ENCODE results near the gene CCDC81. TPM values are rescaled to one million over a fixed set of nuclear protein-coding genes. Genes with fewer than 3 reads are reported as not detected.

CCDC81 gene
- total and polyA plus RNA-seq, 2 of the 4 experiments (the other 2 are of a cell fraction) = 3.1 to 6.5 TPM

- H2BK5ac ChIP-seq (ENCODE audit: low read depth, low read length, poor library complexity, severe bottlenecking) = no peak overlapping the region
- no peak overlapping the region for H4K91ac ChIP-seq (ENCODE audit: insufficient read depth, low read depth, low read length)
- H3K27me3 ChIP-seq (ENCODE audit: control insufficient read depth, insufficient read depth, low read length) = no peaks in the 10 kb centered on the region
- H2BK20ac ChIP-seq (ENCODE audit: low read depth, low read length) = no peak overlapping the region
- ATAC-seq (ENCODE audit: low read depth) (no peak), DNase-seq (no peak)
- no peak overlapping the region for H2BK120ac ChIP-seq (ENCODE audit: low read depth, low read length)
- peak overlapping the region; percentile 59 for H2AK5ac ChIP-seq (ENCODE audit: low read depth, low read length)
- H2AK9ac ChIP-seq (replicated peaks; ENCODE audit: low read depth, low read length, poor library complexity) = no peak overlapping the region
- H3K4me1 ChIP-seq (ENCODE audit: control insufficient read depth, insufficient read depth, low read length) = peaks cover 20% of the 10 kb centered on the region
- TF ChIP-seq FOS (IDR thresholded peaks at IDR 0.05; ENCODE audit: low read depth, low read length) (no peak), RCOR1 (IDR thresholded peaks at IDR 0.05; ENCODE audit: insufficient replicate concordance, low read length) (no peak), MAZ (IDR thresholded peaks at IDR 0.05; ENCODE audit: borderline replicate concordance, low read depth, low read length) (no peak), MAFK (IDR thresholded peaks at IDR 0.05; ENCODE audit: low read depth, low read length) (no peak), ELK1 (IDR thresholded peaks at IDR 0.05; ENCODE audit: borderline replicate concordance, low read depth, low read length) (no peak), BHLHE40 (IDR thresholded peaks at IDR 0.05; ENCODE audit: low read depth, low read length) (no peak), CTCF (conservative IDR thresholded peaks at IDR 0.05; ENCODE audit: low read depth, low read length) (no peak), RFX5 (IDR thresholded peaks at IDR 0.05; ENCODE audit: low read depth, low read length) (no peak), USF2 (IDR thresholded peaks at IDR 0.05; ENCODE audit: low read depth, low read length) (no peak), POLR2A (IDR thresholded peaks at IDR 0.05; ENCODE audit: low read depth, low read length) (no peak), MXI1 (IDR thresholded peaks at IDR 0.05; ENCODE audit: borderline replicate concordance, low read depth, low read length) (no peak), CEBPB (IDR thresholded peaks at IDR 0.05; ENCODE audit: low read depth, low read length) (no peak), CHD1 (IDR thresholded peaks at IDR 0.05; ENCODE audit: low read depth, low read length) (no peak), RAD21 (IDR thresholded peaks at IDR 0.05; ENCODE audit: low read length) (no peak), SMC3 (IDR thresholded peaks at IDR 0.05; ENCODE audit: low read depth, low read length) (no peak), NFE2L2 (IDR thresholded peaks at IDR 0.05; ENCODE audit: low read depth, low read length) (no peak)
- intact Hi-C loops (cut with micrococcal nuclease) = loop anchor here (5.0 kb wide), 1 partner anchor 54 kb away; no protein-coding TSS in a partner anchor
- H3K23ac ChIP-seq (ENCODE audit: low read depth, low read length) = no peak overlapping the region
- H3K9ac ChIP-seq (ENCODE audit: low read depth, low read length) = no peak overlapping the region
- no CpG with 5 or more reads among the region's 7 CpGs for WGBS, 2 experiments (ENCODE audit: extremely low coverage in 2 of 2, insufficient read length in 1 of 2)
- no TSS peak for BruUV-seq (replicated peaks)
- H4K20me1 ChIP-seq (ENCODE audit: insufficient read depth, low read length) = no peaks in the 10 kb centered on the region
- H3K9me3 ChIP-seq (ENCODE audit: control insufficient read depth, insufficient read depth, low read length) = no peaks in the 10 kb centered on the region
- H4K8ac ChIP-seq (ENCODE audit: low read depth in 2 of 2, low read length in 2 of 2) = no peak overlapping the region
- ChIA-PET CTCF (no interaction called here), POLR2A (ENCODE audit: unreplicated experiment) (no interaction called here)
- no peak overlapping the region for H3K4ac ChIP-seq (ENCODE audit: low read depth, low read length)
- no peak overlapping the region for H2AFZ ChIP-seq (replicated peaks; ENCODE audit: low read length, poor library complexity)
- in situ Hi-C loops (cut with MboI; ENCODE audit: low sequenced_read_pairs) = no loop called here
- no peak overlapping the region for H2BK15ac ChIP-seq (ENCODE audit: low read depth, low read length)
- no peak overlapping the region for H3K4me2 ChIP-seq (ENCODE audit: low read depth, low read length)
- H4K5ac ChIP-seq (ENCODE audit: low read depth, low read length) = no peak overlapping the region
- no peak overlapping the region for H3K4me3 ChIP-seq (ENCODE audit: insufficient read depth, low read depth, low read length)
- dilution Hi-C loops (cut with HindIII; ENCODE audit: low sequenced_read_pairs, unreplicated experiment) = no loop called here
- H3K79me1 ChIP-seq (ENCODE audit: low read depth in 1 of 2, low read length in 2 of 2) = peaks cover 0 to 4% of the 10 kb centered on the region in 2 experiments; a peak in 1 of 4 replicates
- no peak overlapping the region for H3K14ac ChIP-seq (replicated peaks; ENCODE audit: low read depth, low read length)
- H3K9me1 ChIP-seq (ENCODE audit: insufficient read depth, low read length) = peaks cover 24% of the 10 kb centered on the region
- H3K36me3 ChIP-seq (ENCODE audit: control insufficient read depth, insufficient read depth, low read length) = no peaks in the 10 kb centered on the region
- no peak overlapping the region for H3K27ac ChIP-seq (ENCODE audit: insufficient read depth, low read length)
- no peak overlapping the region for H3K18ac ChIP-seq (ENCODE audit: low read depth, low read length)
- H3K56ac ChIP-seq (ENCODE audit: extremely low read depth, insufficient read depth, low read length) = no peak overlapping the region
Observed at GRCh38 chr11:86463120-86463519, 88.4 kb downstream of the CCDC81 start.
